K562 (cell line): Measurements from ENCODE around the gene ULK1. TPM values are rescaled to one million over a fixed set of nuclear protein-coding genes. Genes with fewer than 3 reads are reported as not detected.
A peak's percentile ranks its signal among the peaks of the same experiment; 100 is the strongest.

Experiments
- ETS2 ChIP-seq: IDR thresholded peaks from 2 replicates; pipeline ENCODE4 v1.6.1; 2016; ENCODE audit warnings: borderline replicate concordance, missing genetic modification characterization, mild to moderate bottlenecking, moderate library complexity, missing compliant biosample characterization; ENCODE audit not compliant: poor library complexity, severe bottlenecking
- NFIC ChIP-seq: fragments of 450-650 bp; IDR thresholded peaks from 2 replicates; pipeline ENCODE4 v1.6.1; 2017; ENCODE audit warnings: mild to moderate bottlenecking, inconsistent platforms
- NUFIP1 ChIP-seq: fragments of 450-650 bp; IDR thresholded peaks from 2 replicates; pipeline ENCODE4 v1.6.1; 2018; ENCODE audit not compliant: partially characterized antibody
- PPARD ChIP-seq: fragments of 250-450 bp; sonication (Bioruptor Pico); IDR thresholded peaks from 2 replicates; pipeline ENCODE4 v1.8.0; 2022; ENCODE audit warnings: inconsistent platforms, mild to moderate bottlenecking, moderate library complexity
- RAD21 ChIP-seq, 2 experiments: fragments of 250-450 bp in 1 of 2; fragments of 450-650 bp in 1 of 2; sonication (Bioruptor Pico) in 1 of 2; formaldehyde crosslinking in 1 of 2; IDR thresholded peaks in 1 of 2; conservative IDR thresholded peaks in 1 of 2; 2 replicates each; pipeline versions ENCODE4 v1.4.0 to v1.8.0; 2020 to 2022; ENCODE audit warnings: mild to moderate bottlenecking in 2 of 2, moderate library complexity in 1 of 2
- RUNX1 ChIP-seq: sonication (generic); IDR thresholded peaks from 2 replicates; pipeline ENCODE4 v1.6.1; 2016; ENCODE audit warnings: antibody characterized with exemption, low read depth
- SMARCA5 ChIP-seq: fragments of 450-650 bp; IDR thresholded peaks from 2 replicates; pipeline ENCODE4 v1.6.1; 2016
- SMC3 ChIP-seq: conservative IDR thresholded peaks from 2 replicates; pipeline ENCODE4 v1.6.1; 2011; ENCODE audit warnings: low read depth, low read length, improper control_type of control experiment; ENCODE audit not compliant: insufficient read depth
- ZKSCAN8 ChIP-seq: fragments of 200-800 bp; sonication (Bioruptor generic); IDR thresholded peaks from 2 replicates; pipeline ENCODE4 v1.6.1; 2016; ENCODE audit warnings: missing genetic modification characterization, missing compliant biosample characterization
- polyA plus RNA-seq, 8 experiments: library from polyadenylated mRNA; depleted of rRNA in 4 of 8; stranded (reverse) in 5 of 8; unstranded in 3 of 8; fragments of >200 nt; fragmentation: Nextera tagmentation in 2 of 8; fragmentation: Illumina TruSeq in 1 of 8; extraction: Ambion mirVana in 2 of 8; extraction: Trizol in 1 of 8; gene quantifications; 2 replicates each; pipeline versions ENCODE4 v1.2.1 to v1.2.3, GENCODE V29; 2011 to 2014; ENCODE audit warnings: inconsistent platforms in 1 of 8, missing spikeins in 1 of 8
- total RNA-seq, 7 experiments: library from RNA; depleted of rRNA in 6 of 7; stranded (reverse); fragments of >200 nt in 6 of 7; fragmentation: Illumina TruSeq in 2 of 7; extraction: Trizol in 2 of 7; gene quantifications; 2 replicates each; pipeline versions ENCODE4 v1.2.1 to v1.2.3, GENCODE V29; 2011 to 2021; ENCODE audit warnings: low replicate concordance in 1 of 7
- TF ChIP-seq, protein P1 (sequence below), 2 experiments: fragments of 450-650 bp; formaldehyde crosslinking in 1 of 2; IDR thresholded peaks; 2 replicates each; pipeline versions ENCODE4 v1.4.0 to v1.6.1; 2014 to 2020; ENCODE audit warnings: mild to moderate bottlenecking in 2 of 2, borderline replicate concordance in 1 of 2, low read depth in 1 of 2
- TF ChIP-seq, protein P2 (sequence below): sonication (generic); formaldehyde crosslinking; IDR thresholded peaks from 2 replicates; pipeline ENCODE4 v1.8.1; 2023; ENCODE audit warnings: mild to moderate bottlenecking, missing genetic modification reagents
- TF ChIP-seq, protein P3 (sequence below), 3 experiments: IDR thresholded peaks in 2 of 3; conservative IDR thresholded peaks in 1 of 3; 2 replicates each; pipeline ENCODE4 v1.5.1; 2011 to 2012; ENCODE audit warnings: low read length in 3 of 3, mild to moderate bottlenecking in 3 of 3, control low read depth in 2 of 3, improper control_type of control experiment in 1 of 3, inconsistent platforms in 1 of 3, low read depth in 1 of 3, mixed read lengths in 1 of 3, moderate library complexity in 1 of 3; ENCODE audit not compliant: insufficient read depth in 2 of 3

ULK1 gene
- total and polyA plus RNA-seq, 9 of the 15 experiments (the other 6 are each of a cell fraction or from before 2014, with no cell fraction given) = 0.15 to 29.4 (median 2.5) TPM

DNA sequence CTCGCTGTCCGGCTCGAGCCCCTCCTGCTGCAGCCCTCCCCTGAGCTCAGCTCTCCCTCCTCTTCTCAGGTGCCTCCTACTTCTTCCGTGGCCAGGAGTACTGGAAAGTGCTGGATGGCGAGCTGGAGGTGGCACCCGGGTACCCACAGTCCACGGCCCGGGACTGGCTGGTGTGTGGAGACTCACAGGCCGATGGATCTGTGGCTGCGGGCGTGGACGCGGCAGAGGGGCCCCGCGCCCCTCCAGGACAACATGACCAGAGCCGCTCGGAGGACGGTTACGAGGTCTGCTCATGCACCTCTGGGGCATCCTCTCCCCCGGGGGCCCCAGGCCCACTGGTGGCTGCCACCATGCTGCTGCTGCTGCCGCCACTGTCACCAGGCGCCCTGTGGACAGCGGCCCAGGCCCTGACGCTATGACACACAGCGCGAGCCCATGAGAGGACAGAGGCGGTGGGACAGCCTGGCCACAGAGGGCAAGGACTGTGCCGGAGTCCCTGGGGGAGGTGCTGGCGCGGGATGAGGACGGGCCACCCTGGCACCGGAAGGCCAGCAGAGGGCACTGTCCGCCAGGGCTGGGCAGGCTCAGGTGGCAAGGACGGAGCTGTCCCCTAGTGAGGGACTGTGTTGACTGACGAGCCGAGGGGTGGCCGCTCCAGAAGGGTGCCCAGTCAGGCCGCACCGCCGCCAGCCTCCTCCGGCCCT, 43.4 kb upstream of the ULK1 start (continued):
- TF ChIP-seq, protein P1, sequence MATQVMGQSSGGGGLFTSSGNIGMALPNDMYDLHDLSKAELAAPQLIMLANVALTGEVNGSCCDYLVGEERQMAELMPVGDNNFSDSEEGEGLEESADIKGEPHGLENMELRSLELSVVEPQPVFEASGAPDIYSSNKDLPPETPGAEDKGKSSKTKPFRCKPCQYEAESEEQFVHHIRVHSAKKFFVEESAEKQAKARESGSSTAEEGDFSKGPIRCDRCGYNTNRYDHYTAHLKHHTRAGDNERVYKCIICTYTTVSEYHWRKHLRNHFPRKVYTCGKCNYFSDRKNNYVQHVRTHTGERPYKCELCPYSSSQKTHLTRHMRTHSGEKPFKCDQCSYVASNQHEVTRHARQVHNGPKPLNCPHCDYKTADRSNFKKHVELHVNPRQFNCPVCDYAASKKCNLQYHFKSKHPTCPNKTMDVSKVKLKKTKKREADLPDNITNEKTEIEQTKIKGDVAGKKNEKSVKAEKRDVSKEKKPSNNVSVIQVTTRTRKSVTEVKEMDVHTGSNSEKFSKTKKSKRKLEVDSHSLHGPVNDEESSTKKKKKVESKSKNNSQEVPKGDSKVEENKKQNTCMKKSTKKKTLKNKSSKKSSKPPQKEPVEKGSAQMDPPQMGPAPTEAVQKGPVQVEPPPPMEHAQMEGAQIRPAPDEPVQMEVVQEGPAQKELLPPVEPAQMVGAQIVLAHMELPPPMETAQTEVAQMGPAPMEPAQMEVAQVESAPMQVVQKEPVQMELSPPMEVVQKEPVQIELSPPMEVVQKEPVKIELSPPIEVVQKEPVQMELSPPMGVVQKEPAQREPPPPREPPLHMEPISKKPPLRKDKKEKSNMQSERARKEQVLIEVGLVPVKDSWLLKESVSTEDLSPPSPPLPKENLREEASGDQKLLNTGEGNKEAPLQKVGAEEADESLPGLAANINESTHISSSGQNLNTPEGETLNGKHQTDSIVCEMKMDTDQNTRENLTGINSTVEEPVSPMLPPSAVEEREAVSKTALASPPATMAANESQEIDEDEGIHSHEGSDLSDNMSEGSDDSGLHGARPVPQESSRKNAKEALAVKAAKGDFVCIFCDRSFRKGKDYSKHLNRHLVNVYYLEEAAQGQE (IDR thresholded peaks at IDR 0.05; ENCODE audit: borderline replicate concordance) = peak; percentile 50; the same call in 1 of the 2 replicates
- TF ChIP-seq, protein P1 (CRISPR knock-in tag; IDR thresholded peaks at IDR 0.05; ENCODE audit: low read depth) = no peak
- TF ChIP-seq NUFIP1 (no peak), RAD21 (CRISPR knock-in tag; conservative IDR thresholded peaks at IDR 0.05 in 1 of 2, IDR thresholded peaks at IDR 0.05 in 1 of 2) (peak in 1 of 2 experiments; percentile 58; a peak in 3 of 4 replicates), NFIC (no peak), ETS2 (tag) (no peak), ZKSCAN8 (CRISPR knock-in tag) (no peak), SMARCA5 (no peak), SMC3 (peak; percentile 38), RUNX1 (no peak), PPARD (CRISPR knock-in tag) (no peak)
- TF ChIP-seq, protein P2, sequence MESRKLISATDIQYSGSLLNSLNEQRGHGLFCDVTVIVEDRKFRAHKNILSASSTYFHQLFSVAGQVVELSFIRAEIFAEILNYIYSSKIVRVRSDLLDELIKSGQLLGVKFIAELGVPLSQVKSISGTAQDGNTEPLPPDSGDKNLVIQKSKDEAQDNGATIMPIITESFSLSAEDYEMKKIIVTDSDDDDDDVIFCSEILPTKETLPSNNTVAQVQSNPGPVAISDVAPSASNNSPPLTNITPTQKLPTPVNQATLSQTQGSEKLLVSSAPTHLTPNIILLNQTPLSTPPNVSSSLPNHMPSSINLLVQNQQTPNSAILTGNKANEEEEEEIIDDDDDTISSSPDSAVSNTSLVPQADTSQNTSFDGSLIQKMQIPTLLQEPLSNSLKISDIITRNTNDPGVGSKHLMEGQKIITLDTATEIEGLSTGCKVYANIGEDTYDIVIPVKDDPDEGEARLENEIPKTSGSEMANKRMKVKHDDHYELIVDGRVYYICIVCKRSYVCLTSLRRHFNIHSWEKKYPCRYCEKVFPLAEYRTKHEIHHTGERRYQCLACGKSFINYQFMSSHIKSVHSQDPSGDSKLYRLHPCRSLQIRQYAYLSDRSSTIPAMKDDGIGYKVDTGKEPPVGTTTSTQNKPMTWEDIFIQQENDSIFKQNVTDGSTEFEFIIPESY = peak; percentile 98
- TF ChIP-seq, protein P3, sequence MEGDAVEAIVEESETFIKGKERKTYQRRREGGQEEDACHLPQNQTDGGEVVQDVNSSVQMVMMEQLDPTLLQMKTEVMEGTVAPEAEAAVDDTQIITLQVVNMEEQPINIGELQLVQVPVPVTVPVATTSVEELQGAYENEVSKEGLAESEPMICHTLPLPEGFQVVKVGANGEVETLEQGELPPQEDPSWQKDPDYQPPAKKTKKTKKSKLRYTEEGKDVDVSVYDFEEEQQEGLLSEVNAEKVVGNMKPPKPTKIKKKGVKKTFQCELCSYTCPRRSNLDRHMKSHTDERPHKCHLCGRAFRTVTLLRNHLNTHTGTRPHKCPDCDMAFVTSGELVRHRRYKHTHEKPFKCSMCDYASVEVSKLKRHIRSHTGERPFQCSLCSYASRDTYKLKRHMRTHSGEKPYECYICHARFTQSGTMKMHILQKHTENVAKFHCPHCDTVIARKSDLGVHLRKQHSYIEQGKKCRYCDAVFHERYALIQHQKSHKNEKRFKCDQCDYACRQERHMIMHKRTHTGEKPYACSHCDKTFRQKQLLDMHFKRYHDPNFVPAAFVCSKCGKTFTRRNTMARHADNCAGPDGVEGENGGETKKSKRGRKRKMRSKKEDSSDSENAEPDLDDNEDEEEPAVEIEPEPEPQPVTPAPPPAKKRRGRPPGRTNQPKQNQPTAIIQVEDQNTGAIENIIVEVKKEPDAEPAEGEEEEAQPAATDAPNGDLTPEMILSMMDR (IDR thresholded peaks at IDR 0.05 in 2 of 3, conservative IDR thresholded peaks at IDR 0.05 in 1 of 3; ENCODE audit: insufficient read depth in 2 of 3, low read depth in 1 of 3, low read length in 3 of 3) = peak in 2 of 3 experiments; percentile 45 to 55; a peak in 4 of 6 replicates
